Esophagus muscularis mucosa (tissue), 4 donors: ENCODE measurements around the gene KLK13.

Experiments
- EP300 ChIP-seq: sonication (generic); formaldehyde crosslinking; IDR thresholded peaks from one replicate; pipeline ENCODE4 v1.6.1; 2017; ENCODE audit warnings: antibody characterized with exemption
- POLR2A ChIP-seq: fragments of 450-650 bp; IDR thresholded peaks from one replicate; pipeline ENCODE4 v1.6.1; 2017; ENCODE audit warnings: antibody characterized with exemption, moderate library complexity, mild to moderate bottlenecking, low read depth
- POLR2AphosphoS5 ChIP-seq, 2 donors: sonication (generic); formaldehyde crosslinking; IDR thresholded peaks; one replicate each; pipeline ENCODE4 v1.6.1; 2017; ENCODE audit warnings: antibody characterized with exemption in 2 of 2
- TF ChIP-seq, protein P1 (sequence below), 3 experiments: fragments of 200-600 bp in 2 of 3; fragments of 450-650 bp in 1 of 3; sonication (generic) in 2 of 3; IDR thresholded peaks; one replicate each; pipeline ENCODE4 v1.5.1; 2017 to 2019; ENCODE audit warnings: antibody characterized with exemption in 3 of 3, mild to moderate bottlenecking in 2 of 3, moderate library complexity in 1 of 3

DNA sequence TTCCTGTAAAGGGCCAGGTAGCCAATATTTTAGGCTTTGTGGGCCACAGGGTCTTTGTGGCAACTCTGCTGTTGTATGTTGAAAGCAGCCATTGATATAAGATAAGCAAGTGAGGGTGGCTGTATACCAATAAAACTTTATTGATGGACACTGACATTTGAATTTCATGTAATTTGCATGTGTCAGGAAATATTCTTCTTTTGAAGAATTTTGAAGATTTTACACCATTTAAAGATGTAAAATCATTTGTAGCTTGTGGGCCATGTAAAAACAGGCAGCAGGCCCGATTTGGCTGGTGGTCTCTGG, 45.7 kb upstream of the KLK13 start:
- no peak for TF ChIP-seq POLR2A
- TF ChIP-seq, protein P1, sequence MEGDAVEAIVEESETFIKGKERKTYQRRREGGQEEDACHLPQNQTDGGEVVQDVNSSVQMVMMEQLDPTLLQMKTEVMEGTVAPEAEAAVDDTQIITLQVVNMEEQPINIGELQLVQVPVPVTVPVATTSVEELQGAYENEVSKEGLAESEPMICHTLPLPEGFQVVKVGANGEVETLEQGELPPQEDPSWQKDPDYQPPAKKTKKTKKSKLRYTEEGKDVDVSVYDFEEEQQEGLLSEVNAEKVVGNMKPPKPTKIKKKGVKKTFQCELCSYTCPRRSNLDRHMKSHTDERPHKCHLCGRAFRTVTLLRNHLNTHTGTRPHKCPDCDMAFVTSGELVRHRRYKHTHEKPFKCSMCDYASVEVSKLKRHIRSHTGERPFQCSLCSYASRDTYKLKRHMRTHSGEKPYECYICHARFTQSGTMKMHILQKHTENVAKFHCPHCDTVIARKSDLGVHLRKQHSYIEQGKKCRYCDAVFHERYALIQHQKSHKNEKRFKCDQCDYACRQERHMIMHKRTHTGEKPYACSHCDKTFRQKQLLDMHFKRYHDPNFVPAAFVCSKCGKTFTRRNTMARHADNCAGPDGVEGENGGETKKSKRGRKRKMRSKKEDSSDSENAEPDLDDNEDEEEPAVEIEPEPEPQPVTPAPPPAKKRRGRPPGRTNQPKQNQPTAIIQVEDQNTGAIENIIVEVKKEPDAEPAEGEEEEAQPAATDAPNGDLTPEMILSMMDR (IDR thresholded peaks at IDR 0.05) = no peak
- TF ChIP-seq POLR2AphosphoS5 (IDR thresholded peaks at IDR 0.05) = no peak
- no peak for TF ChIP-seq EP300
